GM19463 (cell line): ENCODE results near the gene VSTM5.
"Not testable (repeated sequence)": the region's sequence is repeated elsewhere in the genome, so short reads cannot be mapped to it uniquely, and the experiment has no call there.

Experiments used
- ATAC-seq: cut with Tn5 transposase; IDR thresholded peaks from one replicate; pipeline ENCODE4 v1.9.1; 2021; ENCODE audit warnings: mild to moderate bottlenecking, moderate library complexity; ENCODE audit not compliant: unreplicated experiment

VSTM5 gene

DNA sequence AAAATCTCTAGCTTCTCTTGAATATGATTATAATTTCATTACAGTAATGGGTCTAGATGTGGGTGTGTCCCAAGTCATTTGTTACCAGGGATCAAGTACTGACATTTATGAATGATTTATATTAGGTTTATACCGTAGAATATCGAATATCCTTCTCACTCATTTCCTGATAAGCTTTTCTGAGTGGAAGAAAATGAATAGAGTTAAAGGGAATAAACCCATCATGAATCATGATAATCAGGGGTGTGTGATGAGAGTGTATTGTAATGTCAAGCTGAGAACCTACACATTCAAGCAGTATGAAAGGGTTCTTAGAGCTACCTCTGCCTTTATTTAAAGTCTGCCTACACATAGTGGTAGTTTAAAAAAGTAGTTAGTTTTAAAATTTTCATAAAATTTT lies 49.1 kb downstream of the VSTM5 start:
- no peak for ATAC-seq

- ATAC-seq: no peak
These were observed 53.8 kb downstream of the VSTM5 start for GRCh38 chr11:93796441-93797231.

- no peak for ATAC-seq
These were observed 58.9 kb downstream of the VSTM5 start for GRCh38 chr11:93791493-93791892.

DNA sequence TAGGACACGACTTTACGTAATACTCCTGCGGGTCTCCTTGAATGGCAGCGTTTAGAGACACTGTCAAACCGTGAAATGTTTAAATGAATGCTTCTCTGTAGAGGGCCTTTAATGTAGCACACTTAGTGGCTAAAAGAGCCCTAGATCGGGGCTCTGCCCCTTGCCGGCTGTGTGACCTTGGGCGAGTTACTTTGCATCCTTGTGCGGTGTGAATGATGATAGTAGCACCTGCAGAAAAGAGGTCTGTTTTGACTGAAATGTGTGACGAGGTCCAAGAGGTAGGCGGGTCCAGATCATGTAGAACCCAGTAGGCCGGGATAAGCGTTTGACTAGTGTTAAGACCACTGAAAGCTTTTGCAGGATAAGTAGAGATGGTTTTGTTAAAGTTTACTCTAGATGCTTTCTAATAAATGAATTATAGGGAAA lies 65.5 kb downstream of the VSTM5 start:
- ATAC-seq: peak; percentile 21

GRCh38 chr11:93784145-93784934 lies 66.1 kb downstream of the VSTM5 start, which contains the start of gene MED17:
MED17 (plus strand) TSS chr11:93784282; CDS start chr11:93784514, 232 bp downstream.
- peak; percentile 94 for ATAC-seq

DNA sequence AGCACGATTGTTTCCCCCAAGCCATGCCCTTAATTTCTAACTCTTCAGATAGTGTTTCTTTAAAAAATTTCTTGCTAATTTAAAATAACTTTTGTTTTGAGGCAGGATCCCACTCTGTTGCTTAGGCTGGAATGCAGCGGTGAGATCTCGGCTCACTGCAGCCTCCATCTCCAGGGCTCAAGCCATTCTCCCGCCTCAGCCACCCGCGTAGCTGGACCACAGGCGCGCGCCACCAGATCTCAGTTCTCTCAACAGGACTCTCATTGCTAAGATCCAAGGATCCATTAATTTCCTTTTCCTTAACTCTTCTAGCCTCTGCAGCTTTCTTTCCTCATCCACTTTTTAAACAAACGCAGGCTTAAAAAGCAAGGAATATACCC lies 66.7 kb downstream of the VSTM5 start:
- ATAC-seq: peak; percentile 46

GRCh38 chr11:93783362-93783761 lies 67.1 kb downstream of the VSTM5 start:
- ATAC-seq: no peak

- no peak for ATAC-seq
These were observed 75.1 kb downstream of the VSTM5 start for GRCh38 chr11:93775289-93775688.

- not testable (repeated sequence) for ATAC-seq
These were observed 75.9 kb downstream of the VSTM5 start for GRCh38 chr11:93774560-93774959.

GRCh38 chr11:93773601-93774200 lies 76.7 kb downstream of the VSTM5 start:
- ATAC-seq: no peak

- no peak for ATAC-seq
These were observed 77.4 kb downstream of the VSTM5 start for GRCh38 chr11:93773045-93773477.

DNA sequence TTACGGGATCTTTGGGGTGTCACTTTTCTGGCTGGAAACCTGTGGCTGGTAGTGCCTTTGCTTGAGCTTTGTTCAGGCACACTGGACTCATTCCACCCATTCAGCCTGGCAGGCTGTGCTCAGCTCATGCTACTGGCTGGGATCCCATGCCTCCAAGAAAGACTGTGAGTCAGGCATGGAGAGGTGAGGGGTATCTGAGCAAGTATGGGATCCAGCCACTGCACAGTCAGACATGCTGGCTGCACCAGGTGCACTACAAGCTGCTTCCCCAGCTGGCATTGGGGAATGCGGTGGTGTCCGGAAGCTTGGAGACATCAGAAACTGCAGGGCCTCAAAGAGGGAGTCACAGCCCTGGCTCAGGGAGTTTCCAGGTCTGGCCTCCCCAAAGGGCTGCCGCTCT lies 78.3 kb downstream of the VSTM5 start:
- no peak for ATAC-seq

DNA sequence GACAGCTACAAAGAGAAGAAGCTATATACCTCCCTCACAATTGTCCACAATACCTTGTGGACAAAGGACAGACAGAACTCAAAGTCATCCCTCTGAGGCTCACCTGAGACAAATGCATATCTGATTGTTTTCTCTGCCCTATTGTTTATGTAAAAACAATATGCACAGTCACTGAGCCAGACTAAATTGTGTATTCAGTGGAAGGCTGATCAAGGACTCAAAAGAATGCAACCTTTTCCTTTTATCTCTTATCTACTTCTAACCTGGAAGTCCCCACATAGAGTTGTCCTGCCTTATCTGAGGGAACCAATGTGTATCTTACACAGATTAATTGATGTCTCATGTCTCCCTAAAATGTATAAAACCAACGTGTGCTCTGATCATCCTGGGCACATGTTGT lies 80.3 kb downstream of the VSTM5 start:
- no peak for ATAC-seq
